Measurements from ENCODE around the gene MYO3B. TPM values are rescaled to one million over a fixed set of nuclear protein-coding genes. Genes with fewer than 3 reads are reported as not detected.
"Not testable (repeated sequence)": the region's sequence is repeated elsewhere in the genome, so short reads cannot be mapped to it uniquely, and the experiment has no call there.

MYO3B gene
- total and polyA plus RNA-seq, 3 donors from 2014 or later, result 1.4 to 3.5 (median 2.5) TPM

GRCh38 chr2:170423919-170424318 is 246.0 kb downstream of the MYO3B start:
- Histone ChIP-seq H3K36me3 (ENCODE audit: low read depth, missing control alignments) (no peaks in the 10 kb centered on the region), H3K4me3 (no peak overlapping the region), H3K27ac (no peak overlapping the region), H3K9me3 (no peaks in the 10 kb centered on the region), H3K27me3 (no peaks in the 10 kb centered on the region), H3K4me1 (no peaks in the 10 kb centered on the region)
- no peak for DNase-seq
- 91 to 94% methylated on average over 2 of the region's 2 CpGs for WGBS, 2 donors
- TF ChIP-seq CTCF (IDR thresholded peaks at IDR 0.05) (no peak), POLR2A (IDR thresholded peaks at IDR 0.05) (no peak)
- intact Hi-C loops (cut with DNase I; ENCODE audit: low total_unique reads), result no loop called here

- H3K4me1 ChIP-seq, result no peaks in the 10 kb centered on the region
- no peak overlapping the region for H3K4me3 ChIP-seq
- TF ChIP-seq CTCF (IDR thresholded peaks at IDR 0.05) (no peak), POLR2A (IDR thresholded peaks at IDR 0.05) (no peak)
- intact Hi-C loops (cut with DNase I; ENCODE audit: low total_unique reads), result no loop called here
- no peaks in the 10 kb centered on the region for H3K36me3 ChIP-seq (ENCODE audit: low read depth, missing control alignments)
- DNase-seq, result no peak
- H3K27me3 ChIP-seq, result no peaks in the 10 kb centered on the region
- no peaks in the 10 kb centered on the region for H3K9me3 ChIP-seq
- no peak overlapping the region for H3K27ac ChIP-seq
- WGBS, 2 donors, result 57 to 85% methylated on average over 2 of the region's 2 CpGs
Observed at GRCh38 chr2:170425281-170425751, 247.4 kb downstream of the MYO3B start.

GRCh38 chr2:170428868-170429267 is 250.9 kb downstream of the MYO3B start:
- Histone ChIP-seq H3K4me3 (no peak overlapping the region), H3K27me3 (no peaks in the 10 kb centered on the region), H3K9me3 (no peaks in the 10 kb centered on the region), H3K4me1 (no peaks in the 10 kb centered on the region), H3K27ac (no peak overlapping the region), H3K36me3 (ENCODE audit: low read depth, missing control alignments) (no peaks in the 10 kb centered on the region)
- TF ChIP-seq CTCF (IDR thresholded peaks at IDR 0.05) (no peak), POLR2A (IDR thresholded peaks at IDR 0.05) (no peak)
- DNase-seq, result no peak
- intact Hi-C loops (cut with DNase I; ENCODE audit: low total_unique reads), result no loop called here
- WGBS, 2 donors, result 97 to 100% methylated on average over 2 of the region's 2 CpGs

GRCh38 chr2:170432823-170433222 is 254.9 kb downstream of the MYO3B start:
- H3K4me3 ChIP-seq, result no peak overlapping the region
- intact Hi-C loops (cut with DNase I; ENCODE audit: low total_unique reads), result no loop called here
- H3K36me3 ChIP-seq (ENCODE audit: low read depth, missing control alignments), result no peaks in the 10 kb centered on the region
- H3K27me3 ChIP-seq, result no peaks in the 10 kb centered on the region
- WGBS, 2 donors, result 93% methylated on average over 4 of the region's 4 CpGs
- no peaks in the 10 kb centered on the region for H3K9me3 ChIP-seq
- no peak for DNase-seq
- no peaks in the 10 kb centered on the region for H3K4me1 ChIP-seq
- no peak for TF ChIP-seq CTCF (IDR thresholded peaks at IDR 0.05)
- no peak for TF ChIP-seq POLR2A (IDR thresholded peaks at IDR 0.05)
- no peak overlapping the region for H3K27ac ChIP-seq

GRCh38 chr2:170433448-170433847 is 255.5 kb downstream of the MYO3B start:
- no peak overlapping the region for H3K27ac ChIP-seq
- intact Hi-C loops (cut with DNase I; ENCODE audit: low total_unique reads), result no loop called here
- no peak overlapping the region for H3K4me3 ChIP-seq
- no peaks in the 10 kb centered on the region for H3K4me1 ChIP-seq
- WGBS, 2 donors, result 58 to 59% methylated on average over 2 of the region's 2 CpGs
- H3K36me3 ChIP-seq (ENCODE audit: low read depth, missing control alignments), result no peaks in the 10 kb centered on the region
- DNase-seq, result no peak
- no peaks in the 10 kb centered on the region for H3K9me3 ChIP-seq
- H3K27me3 ChIP-seq, result no peaks in the 10 kb centered on the region
- TF ChIP-seq CTCF (IDR thresholded peaks at IDR 0.05) (no peak), POLR2A (IDR thresholded peaks at IDR 0.05) (no peak)

GRCh38 chr2:170434396-170434795 is 256.4 kb downstream of the MYO3B start:
- H3K36me3 ChIP-seq (ENCODE audit: low read depth, missing control alignments); H3K4me1 ChIP-seq; intact Hi-C loops (cut with DNase I; ENCODE audit: low total_unique reads); H3K27ac ChIP-seq; DNase-seq; H3K9me3 ChIP-seq; H3K27me3 ChIP-seq; H3K4me3 ChIP-seq: not testable (repeated sequence)
- WGBS, 2 donors, result 77 to 91% methylated on average over 5 of the region's 5 CpGs
